Uterus (tissue), 4 donors: ENCODE results near the gene PSD4. TPM values are rescaled to one million over a fixed set of nuclear protein-coding genes. Genes with fewer than 3 reads are reported as not detected.

ENCODE experiments used
- DNase-seq, 2 donors: peaks; one replicate each; pipeline ENCODE4 v3.0.0-alpha.2; 2019 to 2020
- H3K27ac ChIP-seq, 2 donors: fragments of 200-600 bp; sonication (generic); 1 replicate in 1 of 2; 2 replicates in 1 of 2; pipeline ENCODE4 v1.5.1; 2016 to 2018
- H3K27me3 ChIP-seq, 2 donors: fragments of 200-600 bp; sonication (generic); one replicate each; pipeline ENCODE4 v1.5.1; 2018 to 2019; ENCODE audit warnings: control low read depth in 1 of 2
- H3K36me3 ChIP-seq, 2 donors: fragments of 200-600 bp; sonication (generic); one replicate each; pipeline ENCODE4 v1.5.1; 2019; ENCODE audit warnings: control low read depth in 1 of 2
- H3K4me1 ChIP-seq, 2 donors: fragments of 200-600 bp; sonication (generic); one replicate each; pipeline ENCODE4 v1.5.1; 2018 to 2019; ENCODE audit warnings: control low read depth in 1 of 2
- H3K4me3 ChIP-seq, 2 donors: fragments of 200-600 bp; sonication (generic); 1 replicate in 1 of 2; 2 replicates in 1 of 2; pipeline ENCODE4 v1.5.1; 2018 to 2019; ENCODE audit warnings: mild to moderate bottlenecking in 1 of 2
- H3K9me3 ChIP-seq, 2 donors: fragments of 200-600 bp; sonication (generic); one replicate each; pipeline ENCODE4 v1.5.1; 2019; ENCODE audit warnings: control low read depth in 1 of 2
- POLR2A ChIP-seq, 2 donors: fragments of 450-650 bp; IDR thresholded peaks; one replicate each; pipeline ENCODE4 v1.6.1; 2016; ENCODE audit warnings: antibody characterized with exemption in 2 of 2, mild to moderate bottlenecking in 1 of 2, moderate library complexity in 1 of 2
- intact Hi-C: fragments of 100-400 bp; cut with DNase I; formaldehyde crosslinking; loops from one replicate; pipeline ENCODE4 v1.15.1; 2023; ENCODE audit warnings: low total_unique reads
- total RNA-seq, 4 donors: library from RNA; depleted of rRNA in 3 of 4; stranded (reverse); fragments of >200 nt in 3 of 4; gene quantifications; one replicate each; pipeline versions ENCODE4 v1.1.0 to v1.2.4, GENCODE V29; 2014 to 2023
- TF ChIP-seq, protein P1 (sequence below), 4 experiments: fragments of 200-600 bp in 2 of 4; fragments of 450-650 bp in 2 of 4; sonication (generic) in 2 of 4; IDR thresholded peaks; one replicate each; pipeline ENCODE4 v1.5.1; 2016 to 2019; ENCODE audit warnings: antibody characterized with exemption in 4 of 4, mild to moderate bottlenecking in 2 of 4, moderate library complexity in 1 of 4
- donor health status: DM: yes; HTN: yes; CAD: no.

The PSD4 gene
- 10 to 100 TPM in 2 of 4 donors, 1 to 10 TPM in 2; 1.8 to 31.8 (median 7.6) TPM for total RNA-seq

DNA sequence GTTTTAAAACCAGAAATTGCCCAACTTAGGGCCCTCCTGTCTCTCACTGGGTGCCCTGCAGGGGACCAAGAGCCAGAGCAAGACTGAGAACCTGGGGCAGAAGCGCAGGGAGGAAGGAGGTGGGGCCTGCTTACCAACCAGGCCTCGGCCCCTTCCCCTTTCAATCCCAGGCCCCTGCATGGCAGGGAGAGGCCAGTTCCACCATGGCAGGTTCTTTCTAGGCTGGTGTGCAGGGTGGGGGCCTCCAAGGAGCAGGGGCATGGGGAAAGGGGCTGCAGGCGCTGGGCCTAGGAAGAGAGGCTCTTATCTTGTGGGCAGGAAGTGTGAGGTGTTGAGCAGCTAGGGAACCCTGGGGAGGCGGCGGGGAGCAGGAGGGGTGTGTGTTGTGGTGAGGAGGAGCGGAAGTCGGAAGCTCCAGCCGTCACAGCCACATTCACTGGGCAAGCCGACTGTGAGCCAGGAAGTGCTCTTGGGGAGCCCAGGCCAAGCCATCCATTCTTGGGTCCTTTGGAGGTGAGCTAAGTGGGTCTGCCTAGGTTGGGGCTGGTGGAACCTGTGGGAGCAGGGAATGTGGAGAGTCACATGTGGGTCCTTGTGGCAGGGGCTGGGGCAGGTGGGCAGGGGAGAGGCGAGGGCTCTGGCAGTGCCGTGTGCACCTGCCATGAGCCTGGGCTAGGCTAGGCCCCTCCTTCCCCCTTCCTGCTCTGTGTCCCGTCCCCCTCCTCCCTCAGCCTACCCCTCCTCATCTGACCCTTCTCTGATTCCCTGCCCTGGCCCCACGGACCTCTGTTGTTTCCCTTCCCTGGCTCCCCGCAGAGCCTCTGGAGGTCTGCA lies at the start of gene PSD4:
TSS of gene PSD4 (plus strand) at position 430 of the 834 bp plus-strand sequence. CDS start 8,486 bp downstream, outside the sequence.
- DNase-seq = no peak
- Histone ChIP-seq H3K36me3 (no peaks in the 10 kb centered on the region), H3K4me3 (no peak within 1 kb of the TSS), H3K27ac (no peak within 1 kb of the TSS), H3K27me3 (no peaks in the 10 kb centered on the region), H3K4me1 (no peaks in the 10 kb centered on the region), H3K9me3 (no peaks in the 10 kb centered on the region)
- intact Hi-C loops = no loop called here
- TF ChIP-seq POLR2A (IDR thresholded peaks at IDR 0.05) = no peak
- TF ChIP-seq, protein P1, sequence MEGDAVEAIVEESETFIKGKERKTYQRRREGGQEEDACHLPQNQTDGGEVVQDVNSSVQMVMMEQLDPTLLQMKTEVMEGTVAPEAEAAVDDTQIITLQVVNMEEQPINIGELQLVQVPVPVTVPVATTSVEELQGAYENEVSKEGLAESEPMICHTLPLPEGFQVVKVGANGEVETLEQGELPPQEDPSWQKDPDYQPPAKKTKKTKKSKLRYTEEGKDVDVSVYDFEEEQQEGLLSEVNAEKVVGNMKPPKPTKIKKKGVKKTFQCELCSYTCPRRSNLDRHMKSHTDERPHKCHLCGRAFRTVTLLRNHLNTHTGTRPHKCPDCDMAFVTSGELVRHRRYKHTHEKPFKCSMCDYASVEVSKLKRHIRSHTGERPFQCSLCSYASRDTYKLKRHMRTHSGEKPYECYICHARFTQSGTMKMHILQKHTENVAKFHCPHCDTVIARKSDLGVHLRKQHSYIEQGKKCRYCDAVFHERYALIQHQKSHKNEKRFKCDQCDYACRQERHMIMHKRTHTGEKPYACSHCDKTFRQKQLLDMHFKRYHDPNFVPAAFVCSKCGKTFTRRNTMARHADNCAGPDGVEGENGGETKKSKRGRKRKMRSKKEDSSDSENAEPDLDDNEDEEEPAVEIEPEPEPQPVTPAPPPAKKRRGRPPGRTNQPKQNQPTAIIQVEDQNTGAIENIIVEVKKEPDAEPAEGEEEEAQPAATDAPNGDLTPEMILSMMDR (IDR thresholded peaks at IDR 0.05) = no peak

DNA sequence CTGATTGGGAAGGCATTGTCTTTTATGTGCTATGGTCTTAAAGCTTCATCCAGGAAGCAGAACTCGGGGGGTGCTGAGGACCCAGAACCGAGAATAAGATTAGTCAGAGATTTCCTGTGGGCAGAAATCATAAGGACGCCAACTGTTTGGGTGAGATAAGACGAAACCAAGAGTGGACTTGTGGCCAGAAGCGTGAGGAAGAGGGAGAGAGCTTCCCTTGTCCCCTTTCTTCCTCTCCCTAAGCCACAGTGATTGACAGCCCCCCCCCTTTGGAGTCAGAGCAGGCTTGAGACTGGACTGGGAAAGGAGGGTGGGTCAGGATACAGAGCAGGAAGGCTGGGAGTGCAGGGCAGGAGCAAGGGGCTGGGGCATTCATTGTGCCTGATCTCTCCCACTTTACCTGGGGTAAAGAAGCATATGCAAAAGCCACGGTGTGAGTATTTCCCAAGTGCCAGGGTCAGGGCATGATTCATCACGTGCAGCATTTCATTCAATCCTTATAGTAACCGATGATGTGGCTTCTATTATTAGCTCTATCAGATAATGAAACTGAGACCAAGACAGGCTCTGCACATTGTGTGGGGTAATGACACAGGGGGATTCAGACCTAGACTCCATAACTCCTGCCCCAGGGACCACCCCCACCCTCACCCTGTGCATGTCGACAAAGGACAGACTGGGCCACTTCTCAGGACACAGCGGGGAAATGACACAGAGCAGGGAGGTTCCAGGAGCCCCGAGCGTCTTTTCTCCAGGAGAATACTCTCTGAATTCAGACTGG lies 49.4 kb upstream of the PSD4 start:
- H3K4me3 ChIP-seq = no peak overlapping the region
- no peak for DNase-seq
- no peaks in the 10 kb centered on the region for H3K9me3 ChIP-seq
- H3K27ac ChIP-seq = no peak overlapping the region
- no peaks in the 10 kb centered on the region for H3K36me3 ChIP-seq
- H3K4me1 ChIP-seq = no peaks in the 10 kb centered on the region
- no peaks in the 10 kb centered on the region for H3K27me3 ChIP-seq
- intact Hi-C loops = no loop called here
- TF ChIP-seq, protein P1 (IDR thresholded peaks at IDR 0.05) = no peak
- TF ChIP-seq POLR2A (IDR thresholded peaks at IDR 0.05) = no peak

DNA sequence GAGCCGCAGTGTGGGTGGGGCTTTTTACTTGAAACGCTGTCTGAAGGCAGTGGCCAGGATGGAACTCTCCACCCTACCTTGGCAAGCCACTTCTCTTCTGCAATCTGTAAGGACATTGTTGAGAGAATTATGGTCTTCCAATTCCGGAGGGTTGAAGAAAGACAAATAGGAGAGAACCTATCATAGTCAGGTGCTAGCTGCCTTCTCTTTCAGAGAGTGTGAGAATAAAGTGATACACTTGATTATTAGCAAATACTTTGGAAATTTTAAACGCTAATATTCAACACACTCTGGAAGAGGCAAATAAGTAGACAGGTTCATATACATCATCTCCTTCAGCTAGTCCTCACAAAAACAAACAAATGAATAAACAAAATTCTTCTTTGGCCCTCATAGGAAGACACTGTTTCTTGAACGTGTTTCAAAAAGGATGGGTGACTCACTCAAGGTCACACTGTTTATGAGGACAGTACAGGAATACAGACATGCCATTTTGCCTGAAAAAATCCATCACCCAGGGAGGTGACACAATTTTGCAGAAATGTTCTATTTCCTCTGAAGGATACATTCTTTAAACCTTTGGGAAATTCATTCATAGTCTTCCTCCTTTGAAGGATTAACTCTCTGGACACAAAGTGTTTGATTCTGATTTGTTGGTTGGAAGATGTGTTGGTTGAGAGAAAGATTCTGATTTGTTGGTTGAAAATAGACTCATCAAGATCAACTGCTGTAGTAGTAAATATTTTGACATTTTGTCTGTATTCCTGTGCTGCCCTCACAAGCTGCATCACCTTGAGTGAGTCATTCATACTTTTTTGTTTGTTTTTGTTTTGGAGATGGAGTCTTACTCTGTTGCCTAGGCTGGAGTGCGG lies 48.6 kb upstream of the PSD4 start:
- no peaks in the 10 kb centered on the region for H3K36me3 ChIP-seq
- H3K27ac ChIP-seq = no peak overlapping the region
- no peaks in the 10 kb centered on the region for H3K9me3 ChIP-seq
- no peaks in the 10 kb centered on the region for H3K4me1 ChIP-seq
- H3K27me3 ChIP-seq = no peaks in the 10 kb centered on the region
- H3K4me3 ChIP-seq = no peak overlapping the region
- intact Hi-C loops = no loop called here
- no peak for DNase-seq
- no peak for TF ChIP-seq POLR2A (IDR thresholded peaks at IDR 0.05)
- TF ChIP-seq, protein P1 (IDR thresholded peaks at IDR 0.05) = no peak

DNA sequence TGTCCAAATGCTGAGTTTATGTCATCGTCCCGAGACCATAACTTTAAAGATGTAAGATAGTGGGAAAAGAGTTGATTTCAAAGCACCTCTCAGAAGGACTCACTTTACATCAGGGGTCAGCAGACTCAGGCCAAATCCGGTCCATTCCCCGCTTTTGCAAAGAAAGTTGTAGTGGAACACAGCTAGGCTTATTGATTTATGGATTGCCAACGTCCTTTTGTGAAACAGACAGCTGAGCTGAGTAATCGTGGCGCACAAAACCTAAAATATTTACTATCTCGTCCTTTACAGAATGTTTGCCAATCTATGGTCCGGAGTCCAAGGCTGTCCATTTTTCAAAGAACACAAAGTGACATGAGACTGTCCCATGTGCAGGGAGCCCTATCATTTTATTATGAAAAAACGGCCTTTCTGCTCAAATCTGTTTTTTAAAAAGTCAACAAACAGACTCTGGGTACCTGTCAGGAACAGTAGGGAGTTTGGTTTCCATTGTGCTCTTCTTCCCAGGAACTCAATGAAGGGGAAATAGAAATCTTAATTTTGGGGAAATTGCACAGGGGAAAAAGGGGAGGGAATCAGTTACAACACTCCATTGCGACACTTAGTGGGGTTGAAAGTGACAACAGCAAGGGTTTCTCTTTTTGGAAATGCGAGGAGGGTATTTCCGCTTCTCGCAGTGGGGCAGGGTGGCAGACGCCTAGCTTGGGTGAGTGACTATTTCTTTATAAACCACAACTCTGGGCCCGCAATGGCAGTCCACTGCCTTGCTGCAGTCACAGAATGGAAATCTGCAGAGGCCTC lies 46.7 kb upstream of the PSD4 start, which contains the start of gene IL1RN:
TSS of gene IL1RN (plus strand) at position 754 of the 801 bp plus-strand sequence. CDS start at position 781, 27 bp downstream.
- Histone ChIP-seq H3K36me3 (no peaks in the 10 kb centered on the region), H3K4me3 (no peak within 1 kb of the TSS), H3K27ac (no peak within 1 kb of the TSS), H3K27me3 (no peaks in the 10 kb centered on the region), H3K9me3 (no peaks in the 10 kb centered on the region), H3K4me1 (no peaks in the 10 kb centered on the region)
- DNase-seq = no peak
- intact Hi-C loops = no loop called here
- TF ChIP-seq POLR2A (IDR thresholded peaks at IDR 0.05) = no peak
- TF ChIP-seq, protein P1 (IDR thresholded peaks at IDR 0.05) = no peak
